HepG2 (cell line): ENCODE results near the gene CD96.
"Not testable (repeated sequence)": the region's sequence is repeated elsewhere in the genome, so short reads cannot be mapped to it uniquely, and the experiment has no call there.

Experiments
- CTCF ChIP-seq: sonication (generic); formaldehyde crosslinking; IDR thresholded peaks from 2 replicates; pipeline ENCODE4 v1.5.0; 2020; ENCODE audit warnings: mild to moderate bottlenecking, missing genetic modification reagents, moderate library complexity
- EZH2 ChIP-seq: conservative IDR thresholded peaks from 2 replicates; pipeline ENCODE4 v1.6.1; 2012; ENCODE audit warnings: mild to moderate bottlenecking, low read depth, low read length, moderate library complexity
- JUND ChIP-seq: sonication (generic); formaldehyde crosslinking; IDR thresholded peaks from 2 replicates; pipeline ENCODE4 v1.8.0; 2022; ENCODE audit warnings: mild to moderate bottlenecking, missing genetic modification reagents
- RARA ChIP-seq: IDR thresholded peaks from 2 replicates; pipeline ENCODE4 v1.6.1; 2016; ENCODE audit warnings: missing genetic modification reagents, missing compliant biosample characterization
- REST ChIP-seq, 2 experiments: IDR thresholded peaks; 2 replicates each; pipeline ENCODE4 v1.6.1; 2011 to 2012; ENCODE audit warnings: low read length in 2 of 2, borderline replicate concordance in 1 of 2, low read depth in 1 of 2, mild to moderate bottlenecking in 1 of 2, moderate library complexity in 1 of 2
- STAT6 ChIP-seq: sonication (generic); formaldehyde crosslinking; IDR thresholded peaks from 2 replicates; pipeline ENCODE4 v1.4.0; 2020; ENCODE audit warnings: missing genetic modification reagents, mild to moderate bottlenecking, borderline replicate concordance
- TIGD3 ChIP-seq: sonication (generic); formaldehyde crosslinking; IDR thresholded peaks from 2 replicates; pipeline ENCODE4 v1.5.1; 2020; ENCODE audit warnings: mild to moderate bottlenecking, missing genetic modification reagents, borderline replicate concordance
- ZNF331 ChIP-seq: sonication (generic); formaldehyde crosslinking; IDR thresholded peaks from 2 replicates; pipeline ENCODE4 v1.4.0; 2020; ENCODE audit warnings: missing genetic modification reagents
- ZNF646 ChIP-seq: sonication (generic); formaldehyde crosslinking; IDR thresholded peaks from 2 replicates; pipeline ENCODE4 v1.9.0; 2021; ENCODE audit warnings: mild to moderate bottlenecking, missing genetic modification reagents

- TF ChIP-seq TIGD3 (CRISPR knock-in tag); ZNF331; RARA (CRISPR knock-in tag); CTCF (CRISPR knock-in tag); STAT6 (CRISPR knock-in tag); EZH2; JUND (CRISPR knock-in tag); ZNF646 (CRISPR knock-in tag); REST (IDR thresholded peaks at IDR 0.05; ENCODE audit: borderline replicate concordance in 1 of 2, low read depth in 1 of 2, low read length in 2 of 2): not testable (repeated sequence)
These were observed 87.0 kb downstream of the CD96 start for GRCh38 chr3:111629018-111629417.
